ENCODE measurements around the gene TET1. TPM values are rescaled to one million over a fixed set of nuclear protein-coding genes. Genes with fewer than 3 reads are reported as not detected.
"Not testable (repeated sequence)": the region's sequence is repeated elsewhere in the genome, so short reads cannot be mapped to it uniquely, and the experiment has no call there.

Gene TET1
- total RNA-seq, 2 experiments from 2014 or later, result 0.38 to 0.50 TPM

DNA sequence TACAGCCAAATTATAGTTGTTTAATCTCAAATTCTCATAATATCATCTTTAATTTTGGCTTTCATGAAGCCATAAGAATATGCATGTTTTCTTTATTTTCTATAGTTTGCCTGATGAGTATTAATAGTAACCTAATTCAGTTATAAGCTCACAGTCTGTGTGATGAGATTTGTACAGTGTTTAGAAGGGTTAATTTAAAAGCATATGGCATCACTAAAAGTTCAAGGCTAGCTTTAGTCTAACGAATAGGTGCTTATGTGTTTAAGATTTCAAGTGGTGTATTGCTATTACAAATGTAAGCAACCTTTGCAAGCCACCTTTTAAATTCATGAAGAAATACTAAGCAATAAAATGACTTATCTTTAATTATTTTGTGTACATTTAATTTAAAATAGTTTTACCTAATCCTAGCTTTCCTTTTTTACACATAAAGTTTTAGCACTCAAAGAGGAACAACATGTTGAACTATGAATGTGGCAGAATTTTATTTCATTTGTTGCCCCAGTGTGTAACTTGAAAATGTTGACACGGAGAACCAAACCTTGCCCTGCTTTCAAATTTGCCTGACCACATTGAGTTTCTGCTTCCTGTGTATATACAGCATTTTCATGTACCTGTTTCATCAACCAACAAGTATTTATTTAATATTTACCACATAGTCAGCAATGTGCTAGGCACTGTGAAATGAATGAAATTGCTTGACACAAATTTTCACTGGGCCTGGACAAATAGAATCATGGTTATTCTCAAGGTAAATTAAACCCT, 41.5 kb downstream of the TET1 start:
- POLR2A ChIA-PET, result interaction anchor here (1.5 kb wide), 1 partner anchor 41 kb away, joined by 6 read pairs; the partner anchor contains the start of gene TET1
- CTCF ChIA-PET, result interaction anchor here (0.5 kb wide), 1 partner anchor 385 kb away, joined by 3 read pairs; no protein-coding TSS in a partner anchor

DNA sequence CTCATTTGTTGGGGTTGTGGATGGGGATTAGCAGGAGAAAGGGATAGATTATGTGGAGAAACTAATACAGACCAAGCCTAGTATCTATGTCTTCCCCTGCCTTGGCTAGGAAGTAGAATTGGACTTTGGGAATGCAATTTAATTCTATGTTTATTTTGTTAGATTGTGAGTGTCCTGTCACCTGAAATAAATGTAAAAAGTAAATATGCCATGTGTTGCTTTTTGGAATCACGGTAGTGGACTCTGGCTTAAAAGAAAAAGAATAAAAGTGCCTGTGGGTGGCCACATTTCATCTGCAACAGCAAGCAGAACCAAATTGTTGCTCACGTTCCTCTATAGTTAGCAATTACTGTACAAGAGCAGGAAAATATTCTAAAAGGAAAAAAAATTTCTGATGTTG, 42.3 kb downstream of the TET1 start:
- ChIA-PET POLR2A (no interaction called here), CTCF (no interaction called here)

DNA sequence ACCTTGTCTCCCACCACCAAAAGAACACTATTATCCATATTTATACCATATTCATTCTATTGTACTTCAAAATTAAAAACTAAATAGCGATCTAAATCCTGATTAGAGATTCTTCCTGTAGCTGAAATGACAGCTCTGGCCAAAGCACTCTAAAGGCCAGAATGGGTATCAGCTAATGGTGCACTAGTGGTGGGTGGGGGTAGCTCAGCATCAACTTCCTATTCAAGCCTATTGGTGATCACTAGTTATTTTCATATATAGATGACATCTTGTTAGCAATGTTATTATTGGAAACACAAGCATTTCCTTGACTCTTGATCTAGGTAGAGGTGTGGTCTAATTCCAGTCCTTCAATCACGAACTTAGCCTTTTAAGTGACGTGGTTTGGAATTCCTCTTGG, 43.6 kb downstream of the TET1 start:
- ChIA-PET POLR2A (no interaction called here), CTCF (no interaction called here)

DNA sequence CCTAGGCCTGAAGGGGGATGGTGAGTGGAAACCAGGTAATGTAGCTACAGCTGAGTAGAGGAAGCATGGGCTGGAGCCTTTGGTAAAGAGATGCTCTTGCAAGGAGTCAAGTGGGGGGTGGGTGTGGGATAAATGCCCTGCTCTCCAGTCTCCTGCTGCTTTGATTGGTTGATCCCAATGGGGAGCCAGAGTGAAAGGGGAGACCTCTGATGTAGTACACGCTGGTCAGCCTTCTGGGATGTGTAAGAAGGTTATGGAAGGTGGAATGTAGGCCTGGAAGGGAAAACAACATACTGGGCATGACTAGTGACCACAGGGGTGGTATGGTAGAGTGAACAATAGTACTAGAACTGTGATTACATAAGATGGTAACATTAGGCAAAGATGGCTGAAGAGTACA, 44.3 kb downstream of the TET1 start:
- CTCF ChIA-PET, result no interaction called here
- POLR2A ChIA-PET, result no interaction called here

DNA sequence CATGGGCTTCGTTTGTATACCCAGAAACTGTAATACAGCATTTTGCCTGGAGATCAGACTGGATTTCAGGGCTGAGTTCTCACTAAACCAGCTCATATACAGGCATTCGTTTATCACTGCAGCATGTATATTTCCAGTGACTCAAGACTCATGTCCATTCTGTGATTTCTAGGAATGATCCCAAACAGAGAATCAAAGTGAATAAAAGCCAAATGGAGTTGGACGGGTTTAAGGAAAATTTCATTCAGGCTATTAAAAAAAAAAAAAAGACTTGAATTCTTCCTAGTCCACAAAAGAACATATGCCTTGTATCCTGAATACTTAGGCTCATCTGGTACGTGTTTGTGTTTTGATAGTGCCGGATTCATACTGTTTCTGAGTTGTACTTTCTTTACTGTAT, 46.8 kb downstream of the TET1 start:
- POLR2A ChIA-PET, result no interaction called here
- CTCF ChIA-PET, result interaction anchor here (0.6 kb wide), 1 partner anchor 72 kb away, joined by 3 read pairs; no protein-coding TSS in a partner anchor

DNA sequence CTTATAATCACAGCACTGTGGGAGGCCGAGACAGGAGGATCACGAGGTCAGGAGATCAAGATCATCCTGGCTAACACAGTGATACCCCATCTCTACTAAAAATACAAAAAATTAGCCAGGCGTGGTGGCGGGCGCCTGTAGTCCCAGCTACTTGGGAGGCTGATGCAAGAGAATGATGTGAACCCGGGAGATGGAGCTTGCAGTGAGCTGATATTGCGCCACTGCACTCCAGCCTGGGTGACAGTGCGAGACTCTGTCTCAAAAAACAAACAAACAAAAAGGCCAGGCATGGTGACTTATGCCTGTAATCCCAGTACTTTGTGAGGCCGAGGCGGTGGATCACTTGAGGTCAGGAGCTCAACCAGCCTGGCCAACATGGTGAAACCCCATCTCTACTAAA, 49.9 kb downstream of the TET1 start:
- POLR2A ChIA-PET, CTCF ChIA-PET: not testable (repeated sequence)

DNA sequence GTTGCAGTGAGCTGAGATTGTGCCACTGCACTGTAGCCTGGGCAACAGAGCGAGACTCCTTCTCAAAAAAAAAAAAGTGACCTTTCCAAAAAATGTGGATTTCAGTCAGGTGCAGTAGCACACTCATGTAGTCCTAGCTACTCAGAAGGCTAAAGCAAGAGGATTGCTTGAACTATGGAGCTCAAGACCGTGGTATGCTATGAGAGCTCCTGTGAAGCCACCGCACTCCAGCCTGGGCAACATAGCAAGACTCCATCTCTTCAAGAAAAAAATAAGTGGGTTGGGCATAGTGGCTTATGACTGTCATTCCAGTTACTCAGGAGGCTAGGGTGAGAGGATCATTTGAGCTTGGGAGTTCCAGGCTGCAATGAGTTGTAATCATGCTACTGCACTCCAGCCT, 51.1 kb downstream of the TET1 start:
- ChIA-PET POLR2A (no interaction called here), CTCF (interaction anchor here (0.5 to 0.6 kb wide), 2 partner anchors 13 to 115 kb away, joined by 3 to 7 read pairs; no protein-coding TSS in a partner anchor)

DNA sequence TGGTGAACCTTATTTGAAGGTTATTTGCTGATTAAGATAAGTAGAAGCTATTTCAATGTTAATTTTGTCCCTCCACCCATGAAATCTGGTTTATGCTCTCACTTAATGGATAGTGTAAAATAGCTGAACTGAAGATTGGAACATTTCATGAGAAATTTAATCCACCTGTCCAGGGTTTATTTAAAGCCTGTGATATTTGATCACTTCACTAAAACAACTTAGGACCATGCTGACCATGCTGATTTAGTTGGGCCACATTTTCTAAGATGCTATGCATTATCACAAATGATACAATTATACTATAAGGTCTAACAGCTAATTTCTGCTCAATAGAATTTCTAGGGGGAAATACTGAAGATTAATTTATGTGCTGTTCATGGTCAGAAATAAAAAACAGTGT, 53.8 kb downstream of the TET1 start:
- CTCF ChIA-PET, result interaction anchor here (0.7 kb wide), 1 partner anchor 1585 kb away, joined by 3 read pairs; no protein-coding TSS in a partner anchor
- POLR2A ChIA-PET, result not testable (repeated sequence)

DNA sequence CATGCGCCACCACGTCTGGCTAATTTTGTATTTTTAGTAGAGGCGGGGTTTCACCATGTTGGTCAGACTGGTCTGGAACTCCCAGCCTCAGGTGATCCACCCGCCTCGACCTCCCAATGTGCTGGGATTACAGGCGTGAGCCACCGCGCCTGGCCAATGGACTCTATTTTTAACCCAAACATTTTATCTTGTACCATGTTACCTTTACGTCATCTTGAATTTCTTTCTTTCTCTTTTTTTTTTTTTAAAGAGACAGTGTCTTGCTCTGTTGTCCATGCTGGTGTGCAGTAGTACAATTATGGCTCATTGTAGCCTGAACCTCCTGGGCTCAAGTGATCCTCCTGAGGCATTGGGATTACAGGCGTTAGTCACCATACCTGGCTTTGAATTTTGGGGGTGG, 57.6 kb downstream of the TET1 start:
- POLR2A ChIA-PET, CTCF ChIA-PET: not testable (repeated sequence)

DNA sequence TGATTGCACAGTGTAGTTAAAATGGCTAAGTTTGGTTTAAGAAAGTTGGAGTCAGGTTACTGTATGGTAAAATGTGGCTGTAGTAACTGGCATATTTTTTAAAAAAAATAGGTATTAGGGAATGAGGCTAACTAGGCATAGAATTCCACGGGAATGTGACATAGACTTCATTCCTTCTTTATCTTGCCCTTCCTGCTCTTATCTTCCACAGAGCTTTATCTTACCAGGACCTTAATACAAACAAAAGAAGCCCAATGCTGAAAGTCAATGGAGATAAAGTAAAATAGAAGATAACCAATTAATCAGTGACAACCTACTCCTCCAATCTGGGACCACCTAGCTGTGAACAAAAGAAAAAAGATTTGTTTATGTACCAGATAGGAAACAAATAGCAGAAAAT, 58.1 kb downstream of the TET1 start:
- CTCF ChIA-PET, result no interaction called here
- POLR2A ChIA-PET, result no interaction called here

DNA sequence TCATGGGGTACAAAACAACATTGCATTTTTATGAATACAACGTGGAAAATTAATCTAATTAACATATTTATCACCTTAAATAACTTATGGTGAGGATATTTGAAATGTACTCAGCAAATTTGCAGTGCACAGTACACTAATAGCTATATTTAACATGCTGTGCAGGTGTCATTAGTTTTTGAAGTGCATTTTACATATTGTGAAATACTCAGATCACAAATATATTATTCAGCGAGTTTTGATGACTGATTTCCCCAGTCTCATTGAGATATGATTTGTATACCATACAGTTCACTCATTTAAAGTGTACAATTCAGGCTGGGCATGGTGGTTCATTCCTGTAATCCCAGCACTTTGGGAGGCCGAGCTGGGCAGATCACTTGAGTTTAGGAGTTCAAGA, 59.5 kb downstream of the TET1 start:
- ChIA-PET POLR2A (no interaction called here), CTCF (no interaction called here)

DNA sequence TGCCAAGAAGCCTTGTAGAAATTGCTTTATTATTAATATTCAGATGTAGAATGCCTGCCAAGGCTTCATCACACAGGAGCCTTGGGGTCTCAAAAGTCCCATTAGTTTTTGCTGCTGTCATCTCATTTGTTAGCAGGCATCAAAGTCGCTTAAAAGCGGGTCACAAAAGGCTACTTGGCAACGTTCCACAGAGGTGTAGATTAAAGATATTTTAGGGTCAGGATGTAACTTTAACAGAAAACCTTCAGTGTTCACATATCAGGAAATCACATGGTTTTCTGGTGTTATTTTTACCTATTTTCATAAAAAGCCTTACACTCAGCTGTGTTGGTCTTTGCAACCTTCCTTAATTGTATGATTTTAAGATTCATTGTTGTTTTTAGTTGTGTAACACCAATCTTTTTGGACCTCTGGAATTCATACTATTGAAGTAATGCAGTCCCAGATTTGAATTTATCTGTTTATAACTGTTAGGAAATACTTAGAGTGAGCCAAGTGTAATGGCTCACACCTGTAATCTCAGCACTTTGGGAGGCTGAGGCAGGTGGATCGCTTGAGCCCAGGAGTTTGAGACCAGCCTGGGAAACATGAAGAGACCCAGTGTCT, 65.3 kb downstream of the TET1 start:
- ChIA-PET POLR2A (no interaction called here), CTCF (no interaction called here)

DNA sequence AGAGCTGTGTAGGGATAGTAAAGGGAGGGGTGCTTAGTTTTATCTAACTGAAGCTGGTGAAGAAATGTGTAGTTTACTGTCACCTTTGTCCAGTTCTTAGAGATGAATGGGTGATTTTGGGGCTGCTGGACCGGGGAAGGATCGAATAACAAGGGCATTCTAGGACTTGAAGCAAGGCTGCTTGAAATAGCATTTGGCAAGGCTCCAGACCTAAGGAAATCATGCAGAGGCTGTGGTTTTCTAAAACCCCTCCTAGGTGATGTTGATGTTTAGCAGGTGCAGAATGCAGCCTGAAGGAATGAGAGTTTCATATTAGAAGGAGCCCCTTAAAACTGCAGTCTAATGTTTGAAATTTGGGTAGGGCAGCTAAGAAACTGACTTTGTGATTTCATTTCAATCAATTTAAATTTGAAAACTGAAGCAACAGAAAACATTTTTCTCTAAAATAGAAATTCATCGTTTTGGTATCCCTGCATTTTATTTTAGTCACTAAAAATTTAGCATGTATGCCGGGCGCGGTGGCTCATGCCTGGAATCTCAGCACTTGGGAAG, 68.5 kb downstream of the TET1 start:
- CTCF ChIA-PET, result no interaction called here
- POLR2A ChIA-PET, result no interaction called here

DNA sequence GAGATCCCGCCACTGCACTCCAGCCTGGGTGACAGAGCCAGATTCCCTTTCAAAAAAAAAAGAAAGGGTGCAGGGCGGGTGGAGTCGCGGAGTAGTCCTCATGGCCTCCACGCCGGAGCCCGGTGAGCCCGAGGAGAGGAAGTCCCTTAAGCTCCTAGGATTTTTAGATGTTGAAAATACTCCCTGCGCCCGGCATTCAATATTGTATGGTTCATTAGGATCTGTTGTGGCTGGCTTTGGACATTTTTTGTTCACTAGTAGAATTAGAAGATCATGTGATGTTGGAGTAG, 72.1 kb downstream of the TET1 start:
- POLR2A ChIA-PET, result not testable (repeated sequence)
- CTCF ChIA-PET, result interaction anchor here (0.6 kb wide), 2 partner anchors 190 to 782 kb away, joined by 3 read pairs; no protein-coding TSS in a partner anchor

DNA sequence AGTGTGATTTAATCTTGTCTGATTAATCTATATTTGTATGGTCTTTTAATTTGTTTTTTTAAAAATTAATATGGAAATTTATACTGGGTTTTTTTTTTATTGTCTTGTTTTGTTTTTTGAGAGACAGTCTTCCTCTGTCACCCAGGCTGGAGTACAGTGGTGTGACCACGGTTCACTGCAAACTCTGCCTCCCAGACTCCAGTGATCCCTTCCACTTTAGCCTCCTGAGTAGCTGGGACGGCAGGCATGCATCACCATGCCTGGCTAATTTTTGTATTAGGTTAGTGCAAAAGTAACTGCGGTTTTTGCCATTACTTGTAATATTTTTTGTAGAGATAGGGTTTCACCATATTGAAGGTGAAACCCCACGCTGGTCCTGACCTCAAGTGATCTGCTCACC, 73.1 kb downstream of the TET1 start:
- CTCF ChIA-PET, result no interaction called here
- POLR2A ChIA-PET, result no interaction called here

DNA sequence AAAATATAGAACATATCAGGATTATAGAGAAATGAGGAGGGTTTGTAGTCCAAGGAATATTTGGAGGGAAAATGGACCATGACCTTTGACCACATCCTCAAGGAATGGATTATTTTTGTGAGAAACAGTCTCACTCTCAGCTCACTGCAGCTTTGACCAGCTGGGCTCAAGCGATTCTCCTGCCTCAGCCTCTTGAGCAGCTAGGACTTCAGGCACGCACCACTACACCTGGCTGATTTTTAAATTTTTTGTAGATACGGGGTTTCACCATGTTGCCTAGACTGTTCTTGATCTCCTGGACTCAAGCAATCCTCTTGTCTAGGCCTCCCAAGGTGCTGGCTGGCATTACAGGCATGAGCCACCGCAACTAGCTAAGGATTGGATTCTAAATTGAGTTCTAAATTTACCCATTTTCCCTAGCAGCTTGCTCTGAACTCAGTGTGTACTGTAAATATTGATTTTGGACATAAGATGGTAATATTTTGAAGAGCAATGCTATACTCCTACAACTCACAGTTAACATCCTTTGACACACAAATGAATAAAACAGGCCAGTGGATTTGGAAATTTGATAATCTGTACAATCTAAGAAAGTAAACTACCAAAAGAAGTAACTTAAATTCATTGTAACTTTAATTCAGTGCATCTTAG, 73.8 kb downstream of the TET1 start:
- ChIA-PET CTCF (no interaction called here), POLR2A (interaction anchor here (0.6 kb wide), 1 partner anchor 52 kb away, joined by 3 read pairs; no protein-coding TSS in a partner anchor)

DNA sequence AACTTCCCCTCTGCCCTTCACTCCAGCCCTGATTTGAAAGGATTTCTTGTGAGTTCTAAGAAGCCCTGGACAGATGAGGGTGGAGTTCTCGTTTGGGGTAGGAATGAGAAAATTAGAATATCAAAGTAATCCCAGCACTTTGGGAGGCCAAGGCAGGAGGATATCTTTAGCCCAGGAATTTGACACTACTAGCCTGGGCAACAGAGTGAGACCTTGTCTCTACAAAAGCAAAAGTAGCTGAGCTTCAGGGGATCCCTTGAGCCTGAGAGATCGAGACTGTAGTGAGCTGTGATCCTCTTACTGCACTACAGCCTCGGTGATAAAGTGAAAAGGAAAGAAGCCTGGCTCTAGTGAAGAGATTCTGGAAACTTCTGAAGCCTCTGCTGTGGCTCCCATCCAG, 76.2 kb downstream of the TET1 start:
- CTCF ChIA-PET, result no interaction called here
- POLR2A ChIA-PET, result no interaction called here

DNA sequence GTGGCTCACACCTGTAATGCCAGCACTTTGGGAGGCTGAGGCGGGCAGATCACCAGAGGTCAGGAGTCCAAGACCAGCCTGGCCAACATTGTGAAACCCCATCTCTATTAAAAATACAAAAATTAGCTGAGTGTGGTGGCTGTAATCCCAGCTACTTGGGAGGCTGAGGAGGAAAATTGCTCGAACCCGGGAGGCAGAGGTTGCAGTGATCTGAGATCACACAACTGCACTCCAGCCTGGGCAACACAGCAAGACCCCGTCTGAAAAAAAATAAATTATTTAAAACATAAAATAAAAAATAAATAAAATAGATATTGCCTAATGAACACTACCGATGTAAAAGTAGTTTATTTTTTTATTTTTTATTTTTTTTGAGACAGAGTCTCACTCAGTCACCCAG, 83.4 kb downstream of the TET1 start:
- CTCF ChIA-PET, POLR2A ChIA-PET: not testable (repeated sequence)

DNA sequence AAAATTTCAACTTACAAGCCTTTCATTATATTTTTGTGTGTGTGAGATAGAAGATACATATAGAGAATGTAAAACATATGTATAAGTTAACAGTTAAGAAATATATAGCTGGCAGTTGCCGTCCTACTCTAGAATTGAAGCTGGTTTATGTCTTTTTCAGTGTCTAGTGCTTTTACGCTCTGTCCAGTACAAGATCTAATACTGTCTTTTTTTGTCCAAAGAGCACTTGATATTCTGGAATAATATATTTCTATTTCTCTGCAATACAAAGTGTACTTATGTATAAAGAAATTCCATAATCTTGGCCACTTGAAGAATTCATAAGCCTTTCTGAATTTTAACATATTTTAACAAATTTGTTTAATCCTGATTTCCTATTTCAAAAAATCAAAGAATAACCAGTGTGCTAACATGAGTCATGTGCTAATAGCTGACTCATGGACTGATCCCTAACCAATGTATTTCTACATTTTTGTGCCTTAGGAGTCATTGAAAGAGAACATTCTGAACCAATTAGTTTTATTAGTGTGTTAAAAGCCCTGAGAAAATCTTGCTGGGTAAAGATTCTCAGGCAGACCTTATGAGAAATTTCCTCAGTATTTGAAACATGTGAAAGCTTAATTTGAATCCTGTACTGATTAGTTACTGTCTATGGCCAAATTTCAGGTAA, 87.7 kb downstream of the TET1 start:
- ChIA-PET POLR2A (no interaction called here), CTCF (interaction anchor here (0.6 kb wide), 1 partner anchor 218 kb away, joined by 3 read pairs; no protein-coding TSS in a partner anchor)

DNA sequence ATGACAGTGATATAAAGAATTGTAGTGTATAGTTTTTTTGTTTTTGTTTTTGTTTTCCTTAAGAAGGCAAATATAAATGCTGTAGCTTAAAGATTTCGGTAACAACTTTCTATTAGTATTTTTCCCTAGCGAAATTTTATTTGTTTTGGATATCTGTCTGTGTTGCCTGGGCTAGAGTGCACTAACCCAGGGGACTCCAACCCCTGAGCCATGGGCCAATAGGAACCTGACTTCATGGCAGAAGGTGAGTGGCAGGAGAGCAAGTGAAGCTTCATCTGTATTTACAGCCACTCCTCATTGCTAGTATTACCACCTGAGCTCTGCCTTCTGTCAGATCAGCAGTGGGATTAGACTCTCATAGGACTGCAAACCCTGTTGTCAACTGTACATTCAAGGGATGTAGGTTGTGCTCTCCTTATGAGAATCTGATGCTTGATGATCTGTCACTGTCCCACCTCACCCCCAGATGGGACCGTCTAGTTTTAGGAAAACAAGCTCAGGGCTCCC, 95.5 kb downstream of the TET1 start:
- POLR2A ChIA-PET, result no interaction called here
- CTCF ChIA-PET, result interaction anchor here (1.5 kb wide), 1 partner anchor 74 kb away, joined by 3 read pairs; no protein-coding TSS in a partner anchor

All from activated CD8-positive, alpha-beta memory T cell treated with anti-CD3 and anti-CD28 coated beads for 36 hours (primary cell).